PC-9 (cell line): Measurements from ENCODE around the gene NTNG2. TPM values are rescaled to one million over a fixed set of nuclear protein-coding genes. Genes with fewer than 3 reads are reported as not detected.

Source experiments
- BruUV-seq: library from RNA; stranded (reverse); fragments of 400-500 nt; replicated peaks from 2 replicates; lab custom pipeline; 2021; lab: Mats Ljungman, UMichigan
- CTCF ChIA-PET: fragments of 300-600 bp; sonication (Branson Sonifier 250); formaldehyde crosslinking; loops from one replicate; lab custom pipeline; 2022; ENCODE audit warnings: antibody characterized with exemption; lab: Charles Lee
- POLR2A ChIA-PET: fragments of 300-600 bp; sonication (Branson Sonifier 250); formaldehyde crosslinking; loops from one replicate; lab custom pipeline; 2022; ENCODE audit warnings: antibody characterized with exemption; ENCODE audit not compliant: unreplicated experiment; lab: Charles Lee
- DNase-seq, 2 experiments: peaks; one replicate each; pipeline versions ENCODE4 v3.0.0 to v3.0.0-alpha.2; 2015 to 2022; ENCODE audit warnings: mixed read lengths in 1 of 2
- H2AFZ ChIP-seq: fragments of 200-600 bp; sonication (generic); 2 replicates; pipeline ENCODE4 v1.8.1; 2017; ENCODE audit warnings: antibody characterized with exemption
- H3F3A ChIP-seq: fragments of 200-600 bp; sonication (generic); 2 replicates; pipeline ENCODE4 v1.8.1; 2017; ENCODE audit warnings: antibody characterized with exemption, mild to moderate bottlenecking, low read depth; ENCODE audit not compliant: insufficient read depth
- H3K27ac ChIP-seq: fragments of 200-600 bp; sonication (generic); 2 replicates; pipeline ENCODE4 v1.6.1; 2016; ENCODE audit warnings: mixed run types
- H3K27me3 ChIP-seq: fragments of 200-600 bp; sonication (generic); 2 replicates; pipeline ENCODE4 v1.6.1; 2016; ENCODE audit warnings: low read depth, mixed run types; ENCODE audit not compliant: insufficient read depth
- H3K36me3 ChIP-seq: fragments of 200-600 bp; sonication (generic); 2 replicates; pipeline ENCODE4 v1.6.1; 2016; ENCODE audit warnings: low read depth, mixed run types
- H3K4me1 ChIP-seq: fragments of 200-600 bp; sonication (generic); replicated peaks from 2 replicates; pipeline ENCODE4 v1.6.1; 2016; ENCODE audit warnings: mixed run types; ENCODE audit not compliant: insufficient read depth
- H3K4me2 ChIP-seq: fragments of 200-600 bp; sonication (generic); 2 replicates; pipeline ENCODE4 v1.6.1; 2017; ENCODE audit warnings: mixed run types
- H3K4me3 ChIP-seq: fragments of 200-600 bp; sonication (generic); 2 replicates; pipeline ENCODE4 v1.6.1; 2016; ENCODE audit warnings: mixed run types
- H3K79me2 ChIP-seq: fragments of 200-600 bp; sonication (generic); 2 replicates; pipeline ENCODE4 v1.6.1; 2017; ENCODE audit warnings: low read depth, mixed run types
- H3K9me2 ChIP-seq: fragments of 200-600 bp; sonication (generic); 2 replicates; pipeline ENCODE4 v1.8.1; 2017; ENCODE audit warnings: mild to moderate bottlenecking; ENCODE audit not compliant: insufficient read depth
- H3K9me3 ChIP-seq: fragments of 200-600 bp; sonication (generic); 2 replicates; pipeline ENCODE4 v1.8.1; 2016; ENCODE audit warnings: low read depth; ENCODE audit not compliant: insufficient read depth
- H4K20me1 ChIP-seq: fragments of 200-600 bp; sonication (generic); 2 replicates; pipeline ENCODE4 v1.8.1; 2017; ENCODE audit not compliant: insufficient read depth
- CTCF ChIP-seq: fragments of 200-600 bp; sonication (generic); conservative IDR thresholded peaks from 2 replicates; pipeline ENCODE4 v1.6.1; 2017; ENCODE audit warnings: mixed run types, antibody characterized with exemption, mild to moderate bottlenecking, moderate library complexity
- EZH2 ChIP-seq: fragments of 200-600 bp; sonication (generic); IDR thresholded peaks from 2 replicates; pipeline ENCODE4 v1.8.0; 2017; ENCODE audit warnings: antibody characterized with exemption, low read depth
- intact Hi-C: fragments of 100-400 bp; cut with micrococcal nuclease; formaldehyde crosslinking; loops from one replicate; pipeline ENCODE4 v1.10.0; 2022; ENCODE audit not compliant: unreplicated experiment
- total RNA-seq: library from RNA; stranded (reverse); gene quantifications from 2 replicates; pipeline ENCODE4 v1.2.3, GENCODE V29; 2021

NTNG2 gene
- total RNA-seq, 1 experiment from 2014 or later, result not detected

DNA sequence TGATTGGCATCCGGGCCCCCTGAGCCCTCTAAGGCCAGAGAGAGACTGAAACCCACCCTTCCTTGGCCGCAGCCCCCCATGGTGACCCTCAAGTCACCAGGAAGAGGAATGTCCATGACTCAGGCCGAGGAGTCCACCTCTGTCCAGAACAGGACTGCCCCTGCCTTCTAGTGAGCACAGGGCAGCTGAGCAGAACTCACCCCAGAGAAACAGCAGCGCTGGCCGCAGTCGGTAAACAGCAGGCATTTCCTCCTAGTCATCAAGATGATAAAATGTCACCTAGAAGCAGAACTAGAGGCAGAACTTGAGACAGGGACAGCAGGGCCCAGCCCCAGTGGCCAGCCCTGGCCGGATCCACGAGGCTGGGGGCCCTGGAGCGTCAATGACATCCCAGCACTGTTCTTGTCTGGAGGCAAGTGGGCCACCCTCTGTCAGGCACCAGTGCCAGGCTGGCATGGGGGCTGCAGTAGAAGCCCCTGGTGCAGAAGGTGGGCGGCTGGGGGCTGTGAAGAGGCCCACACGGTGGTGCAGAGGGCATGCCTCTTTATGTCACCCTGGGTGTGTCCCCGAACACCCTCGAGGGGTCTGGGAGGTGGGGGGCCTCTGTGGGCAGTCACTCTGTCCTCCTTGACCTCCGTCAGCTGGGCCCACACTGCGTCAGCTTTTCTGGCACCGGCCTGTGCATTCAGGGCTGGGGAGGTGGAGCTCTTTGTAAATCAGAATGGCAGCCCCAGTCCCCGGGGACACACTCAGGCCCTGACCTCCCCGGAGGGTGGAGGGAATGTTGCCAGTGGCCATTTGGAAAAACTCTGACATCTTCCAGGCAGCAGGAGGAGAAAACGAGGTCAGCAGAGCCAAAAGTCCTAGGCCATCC, 83.0 kb downstream of the NTNG2 start:
- Histone ChIP-seq H3K4me2 (no peak overlapping the region), H3K9me3 (no peaks in the 10 kb centered on the region), H4K20me1 (no peaks in the 10 kb centered on the region), H3K9me2 (no peaks in the 10 kb centered on the region), H2AFZ (no peak overlapping the region), H3K27me3 (peaks cover 31% of the 10 kb centered on the region), H3K79me2 (no peaks in the 10 kb centered on the region), H3F3A (no peaks in the 10 kb centered on the region), H3K4me1 (no peaks in the 10 kb centered on the region), H3K27ac (no peak overlapping the region), H3K36me3 (no peaks in the 10 kb centered on the region), H3K4me3 (no peak overlapping the region)
- CTCF ChIA-PET, result interaction anchor here (0.9 kb wide), 1 partner anchor 8 kb away, joined by 5 read pairs; no protein-coding TSS in a partner anchor
- DNase-seq, result no peak
- POLR2A ChIA-PET, result no interaction called here
- intact Hi-C loops, result no loop called here
- no TSS peak for BruUV-seq
- TF ChIP-seq CTCF, result no peak
- TF ChIP-seq EZH2, result no peak

DNA sequence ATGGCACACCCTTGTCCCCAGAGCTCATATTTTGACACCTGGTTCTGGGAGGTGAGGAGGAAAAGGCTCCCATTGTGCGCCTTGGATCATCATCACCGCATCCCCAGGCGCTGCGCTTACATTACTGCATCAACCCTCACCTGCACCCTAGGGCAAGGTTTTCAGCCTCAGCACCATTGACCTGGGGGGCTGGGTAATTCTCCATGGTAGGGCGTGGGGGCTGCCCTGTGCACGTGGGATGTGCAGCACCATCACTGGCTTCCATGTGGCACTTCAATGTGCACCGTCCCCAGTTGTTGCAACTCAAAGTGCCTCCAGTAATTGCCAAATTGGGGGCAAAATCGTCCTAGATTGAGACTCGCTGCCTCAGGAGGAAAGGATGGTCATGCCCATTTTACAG, 83.6 kb downstream of the NTNG2 start:
- Histone ChIP-seq H3K9me2 (no peaks in the 10 kb centered on the region), H4K20me1 (no peaks in the 10 kb centered on the region), H2AFZ (no peak overlapping the region), H3K27ac (no peak overlapping the region), H3K4me1 (no peaks in the 10 kb centered on the region), H3K4me3 (no peak overlapping the region), H3K36me3 (no peaks in the 10 kb centered on the region), H3F3A (no peaks in the 10 kb centered on the region), H3K79me2 (no peaks in the 10 kb centered on the region), H3K27me3 (peaks cover 31% of the 10 kb centered on the region), H3K9me3 (no peaks in the 10 kb centered on the region), H3K4me2 (no peak overlapping the region)
- intact Hi-C loops, result no loop called here
- no peak for TF ChIP-seq EZH2
- no peak for TF ChIP-seq CTCF
- DNase-seq, result no peak
- POLR2A ChIA-PET, result no interaction called here
- BruUV-seq, result no TSS peak
- CTCF ChIA-PET, result interaction anchor here (0.9 kb wide), 1 partner anchor 9 kb away, joined by 5 read pairs; no protein-coding TSS in a partner anchor

DNA sequence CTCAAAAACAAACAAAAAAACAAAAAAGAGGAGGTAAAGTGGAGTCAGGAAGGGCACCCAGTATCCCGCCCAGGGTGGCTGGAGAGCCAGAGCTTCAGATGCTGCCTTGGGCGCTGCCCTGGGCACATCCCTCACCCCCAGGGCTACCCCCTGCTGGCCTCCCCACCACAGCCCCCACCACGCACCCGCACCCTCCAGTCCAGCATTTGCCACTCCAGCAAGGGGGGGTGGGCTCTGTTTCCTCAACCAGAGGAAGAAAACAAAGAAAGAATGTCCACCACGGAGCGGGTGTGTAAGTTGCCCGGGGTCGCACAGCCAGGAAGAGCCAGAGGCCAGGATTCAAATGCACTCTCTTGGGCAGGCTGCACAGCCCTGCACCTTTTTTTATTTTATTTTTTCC, 86.1 kb downstream of the NTNG2 start:
- Histone ChIP-seq H3K9me2 (no peaks in the 10 kb centered on the region), H3K4me1 (no peaks in the 10 kb centered on the region), H4K20me1 (no peaks in the 10 kb centered on the region), H3K36me3 (no peaks in the 10 kb centered on the region), H3K79me2 (no peaks in the 10 kb centered on the region), H3K9me3 (no peaks in the 10 kb centered on the region), H3K27ac (no peak overlapping the region), H2AFZ (no peak overlapping the region), H3F3A (no peaks in the 10 kb centered on the region), H3K4me3 (no peak overlapping the region), H3K4me2 (no peak overlapping the region), H3K27me3 (peaks cover 31% of the 10 kb centered on the region)
- CTCF ChIA-PET, result no interaction called here
- POLR2A ChIA-PET, result no interaction called here
- TF ChIP-seq CTCF, result no peak
- no peak for TF ChIP-seq EZH2
- intact Hi-C loops, result no loop called here
- no TSS peak for BruUV-seq
- no peak for DNase-seq
